ENCODE measurements around the gene ADGB. TPM values are rescaled to one million over a fixed set of nuclear protein-coding genes. Genes with fewer than 3 reads are reported as not detected.

Gene ADGB
- total and polyA plus RNA-seq, 2 donors from 2014 or later, result not detected

DNA sequence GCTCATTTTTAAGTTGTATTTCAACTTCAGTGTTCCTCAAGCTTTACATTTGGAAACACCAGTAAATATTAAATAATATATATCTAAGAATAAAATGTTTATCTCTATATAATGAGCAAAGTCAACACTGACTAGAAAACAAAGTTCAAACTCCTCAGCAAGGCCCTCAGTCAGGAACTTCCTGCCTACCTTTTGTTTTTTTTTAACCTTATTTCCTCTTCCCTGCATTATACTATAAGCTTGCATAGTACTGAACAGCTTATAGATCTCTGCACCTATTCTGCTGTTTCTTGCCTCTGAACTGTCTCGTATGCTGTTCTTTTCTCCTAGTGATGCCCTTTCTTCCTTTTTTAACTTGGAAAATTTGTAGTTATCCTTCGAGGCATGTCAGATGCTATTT, 29.6 kb downstream of the ADGB start:
- Histone ChIP-seq H3K36me3 (ENCODE audit: control insufficient read depth in 2 of 3, insufficient read depth in 3 of 3, low read length in 3 of 3) (no peaks in the 10 kb centered on the region), H3K4me3 (ENCODE audit: low read length in 3 of 3) (no peak overlapping the region), H3K9ac (ENCODE audit: low read length in 3 of 3) (no peak overlapping the region), H3K27me3 (ENCODE audit: control insufficient read depth, insufficient read depth, low read length) (no peaks in the 10 kb centered on the region), H3K4me1 (ENCODE audit: control insufficient read depth in 2 of 3, insufficient read depth in 2 of 3, low read depth in 1 of 3, low read length in 3 of 3) (no peaks in the 10 kb centered on the region), H3K27ac (ENCODE audit: low read depth in 2 of 2, low read length in 2 of 2) (no peak overlapping the region), H3K9me3 (ENCODE audit: control insufficient read depth in 2 of 3, insufficient read depth in 1 of 3, low read length in 3 of 3) (no peaks in the 10 kb centered on the region)
- FAIRE-seq, result no peak
- TF ChIP-seq, protein P1, sequence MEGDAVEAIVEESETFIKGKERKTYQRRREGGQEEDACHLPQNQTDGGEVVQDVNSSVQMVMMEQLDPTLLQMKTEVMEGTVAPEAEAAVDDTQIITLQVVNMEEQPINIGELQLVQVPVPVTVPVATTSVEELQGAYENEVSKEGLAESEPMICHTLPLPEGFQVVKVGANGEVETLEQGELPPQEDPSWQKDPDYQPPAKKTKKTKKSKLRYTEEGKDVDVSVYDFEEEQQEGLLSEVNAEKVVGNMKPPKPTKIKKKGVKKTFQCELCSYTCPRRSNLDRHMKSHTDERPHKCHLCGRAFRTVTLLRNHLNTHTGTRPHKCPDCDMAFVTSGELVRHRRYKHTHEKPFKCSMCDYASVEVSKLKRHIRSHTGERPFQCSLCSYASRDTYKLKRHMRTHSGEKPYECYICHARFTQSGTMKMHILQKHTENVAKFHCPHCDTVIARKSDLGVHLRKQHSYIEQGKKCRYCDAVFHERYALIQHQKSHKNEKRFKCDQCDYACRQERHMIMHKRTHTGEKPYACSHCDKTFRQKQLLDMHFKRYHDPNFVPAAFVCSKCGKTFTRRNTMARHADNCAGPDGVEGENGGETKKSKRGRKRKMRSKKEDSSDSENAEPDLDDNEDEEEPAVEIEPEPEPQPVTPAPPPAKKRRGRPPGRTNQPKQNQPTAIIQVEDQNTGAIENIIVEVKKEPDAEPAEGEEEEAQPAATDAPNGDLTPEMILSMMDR (IDR thresholded peaks at IDR 0.05; ENCODE audit: borderline replicate concordance, extremely low read depth, insufficient read depth), result no peak
- DNase-seq, result no peak
- intact Hi-C loops (cut with DNase I), result no loop called here

DNA sequence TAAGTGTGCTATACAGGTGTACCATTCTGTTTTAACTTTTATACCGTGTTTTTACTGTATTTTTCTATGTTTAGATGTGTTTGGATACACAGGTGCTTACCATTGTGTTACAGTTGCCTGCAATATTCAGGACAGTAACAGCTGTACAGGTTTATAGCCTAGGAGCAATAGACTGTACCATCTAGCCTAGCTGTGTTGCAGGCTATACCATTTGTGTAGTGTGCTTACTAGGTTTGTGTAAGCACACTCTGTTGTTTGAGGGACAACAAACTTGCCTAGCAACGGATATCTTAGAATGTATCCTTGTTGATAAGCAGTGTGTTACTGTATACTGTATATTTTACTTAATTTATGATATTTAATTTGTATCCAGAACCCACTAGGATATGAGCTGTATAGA, 35.2 kb downstream of the ADGB start:
- Histone ChIP-seq H3K9ac (ENCODE audit: low read length in 3 of 3) (no peak overlapping the region), H3K4me1 (ENCODE audit: control insufficient read depth in 2 of 3, insufficient read depth in 2 of 3, low read depth in 1 of 3, low read length in 3 of 3) (no peaks in the 10 kb centered on the region), H3K4me3 (ENCODE audit: low read length in 3 of 3) (no peak overlapping the region), H3K9me3 (ENCODE audit: control insufficient read depth in 2 of 3, insufficient read depth in 1 of 3, low read length in 3 of 3) (no peaks in the 10 kb centered on the region), H3K36me3 (ENCODE audit: control insufficient read depth in 2 of 3, insufficient read depth in 3 of 3, low read length in 3 of 3) (no peaks in the 10 kb centered on the region), H3K27ac (ENCODE audit: low read depth in 2 of 2, low read length in 2 of 2) (no peak overlapping the region), H3K27me3 (ENCODE audit: control insufficient read depth, insufficient read depth, low read length) (no peaks in the 10 kb centered on the region)
- TF ChIP-seq, protein P1 (IDR thresholded peaks at IDR 0.05; ENCODE audit: borderline replicate concordance, extremely low read depth, insufficient read depth), result no peak
- DNase-seq, result no peak
- intact Hi-C loops (cut with DNase I), result no loop called here
- FAIRE-seq, result no peak

DNA sequence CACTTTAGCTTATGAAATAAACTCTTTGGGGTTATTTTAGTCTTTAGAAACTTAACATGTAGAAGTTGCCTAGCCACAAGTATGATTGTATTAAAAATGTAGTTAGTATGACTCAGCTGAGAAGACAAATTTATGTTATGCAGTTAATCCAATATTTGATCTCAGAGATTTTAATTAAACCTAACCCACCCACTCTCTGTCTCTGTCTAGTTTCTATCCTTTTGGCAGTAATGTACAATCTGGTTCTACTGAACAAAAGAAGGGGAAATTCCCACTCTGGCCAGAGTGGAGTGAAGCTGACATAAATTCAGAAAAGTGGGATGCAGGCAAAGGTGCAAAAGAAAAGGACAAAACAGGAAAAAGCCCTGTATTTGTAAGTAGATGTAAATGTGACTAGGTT, 36.4 kb downstream of the ADGB start:
- TF ChIP-seq, protein P1 (IDR thresholded peaks at IDR 0.05; ENCODE audit: borderline replicate concordance, extremely low read depth, insufficient read depth), result no peak
- no peaks in the 10 kb centered on the region for H3K4me1 ChIP-seq (ENCODE audit: control insufficient read depth in 2 of 3, insufficient read depth in 2 of 3, low read depth in 1 of 3, low read length in 3 of 3)
- no peak overlapping the region for H3K27ac ChIP-seq (ENCODE audit: low read depth in 2 of 2, low read length in 2 of 2)
- H3K9me3 ChIP-seq (ENCODE audit: control insufficient read depth in 2 of 3, insufficient read depth in 1 of 3, low read length in 3 of 3), result no peaks in the 10 kb centered on the region
- FAIRE-seq, result no peak
- intact Hi-C loops (cut with DNase I), result no loop called here
- no peaks in the 10 kb centered on the region for H3K27me3 ChIP-seq (ENCODE audit: control insufficient read depth, insufficient read depth, low read length)
- no peaks in the 10 kb centered on the region for H3K36me3 ChIP-seq (ENCODE audit: control insufficient read depth in 2 of 3, insufficient read depth in 3 of 3, low read length in 3 of 3)
- no peak overlapping the region for H3K4me3 ChIP-seq (ENCODE audit: low read length in 3 of 3)
- DNase-seq, result no peak
- H3K9ac ChIP-seq (ENCODE audit: low read length in 3 of 3), result no peak overlapping the region

DNA sequence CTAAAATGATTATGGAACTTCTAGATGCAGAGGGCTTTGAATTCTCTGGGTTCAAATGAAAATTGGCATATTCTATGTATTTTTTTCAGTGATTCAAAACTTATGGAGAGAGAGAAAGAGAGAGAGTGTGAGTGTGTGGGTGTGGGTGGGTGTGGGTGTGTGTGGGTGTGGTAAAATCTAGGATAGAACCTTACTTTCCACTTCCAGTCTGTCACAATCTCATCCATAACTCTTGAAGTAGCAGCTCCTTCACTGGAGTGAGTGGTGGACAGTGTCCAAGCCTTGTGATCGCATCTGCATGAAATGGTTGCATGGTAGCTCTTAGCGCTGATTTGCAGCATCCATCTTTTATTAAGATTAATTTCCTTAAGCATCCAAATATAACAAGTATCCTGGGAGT, 37.7 kb downstream of the ADGB start:
- no peaks in the 10 kb centered on the region for H3K9me3 ChIP-seq (ENCODE audit: control insufficient read depth in 2 of 3, insufficient read depth in 1 of 3, low read length in 3 of 3)
- TF ChIP-seq, protein P1 (IDR thresholded peaks at IDR 0.05; ENCODE audit: borderline replicate concordance, extremely low read depth, insufficient read depth), result no peak
- DNase-seq (no peak), FAIRE-seq (no peak)
- H3K27ac ChIP-seq (ENCODE audit: low read depth in 2 of 2, low read length in 2 of 2), result no peak overlapping the region
- H3K4me3 ChIP-seq (ENCODE audit: low read length in 3 of 3), result no peak overlapping the region
- no peaks in the 10 kb centered on the region for H3K27me3 ChIP-seq (ENCODE audit: control insufficient read depth, insufficient read depth, low read length)
- H3K4me1 ChIP-seq (ENCODE audit: control insufficient read depth in 2 of 3, insufficient read depth in 2 of 3, low read depth in 1 of 3, low read length in 3 of 3), result no peaks in the 10 kb centered on the region
- intact Hi-C loops (cut with DNase I), result no loop called here
- H3K9ac ChIP-seq (ENCODE audit: low read length in 3 of 3), result no peak overlapping the region
- no peaks in the 10 kb centered on the region for H3K36me3 ChIP-seq (ENCODE audit: control insufficient read depth in 2 of 3, insufficient read depth in 3 of 3, low read length in 3 of 3)

Measured in kidney (tissue), 14 donors.